IMR-90 (cell line): Measurements from ENCODE around the gene OR10A7. TPM values are rescaled to one million over a fixed set of nuclear protein-coding genes. Genes with fewer than 3 reads are reported as not detected.

Experiments
- ATAC-seq: fragments of 200-7000 bp; cut with Tn5 transposase; 2 replicates; pipeline ENCODE4 v1.9.1; 2020; ENCODE audit warnings: low read depth, mild to moderate bottlenecking, moderate library complexity
- BruUV-seq: library from RNA; stranded (reverse); fragments of 400-500 nt; replicated peaks from 2 replicates; lab custom pipeline; 2021; lab: Mats Ljungman, UMichigan
- CTCF ChIA-PET: fragments of 300-600 bp; formaldehyde crosslinking; extraction: SDS; loops from one replicate; lab custom pipeline; 2021; ENCODE audit warnings: antibody characterized with exemption; lab: Yijun Ruan, JAX
- POLR2A ChIA-PET: fragments of 300-600 bp; sonication (Branson Sonifier 250); formaldehyde crosslinking; loops from one replicate; lab custom pipeline; 2022; ENCODE audit warnings: antibody characterized with exemption; ENCODE audit not compliant: unreplicated experiment; lab: Charles Lee
- DNase-seq: peaks from one replicate; pipeline ENCODE4 v3.0.0; 2013
- H2AFZ ChIP-seq: replicated peaks from 2 replicates; pipeline ENCODE3; 2013; ENCODE audit warnings: low read length, mild to moderate bottlenecking; ENCODE audit not compliant: poor library complexity
- H2AK5ac ChIP-seq: 2 replicates; pipeline ENCODE4 v1.6.1; 2013; ENCODE audit warnings: low read depth, low read length, inconsistent platforms
- H2AK9ac ChIP-seq: replicated peaks from 2 replicates; pipeline ENCODE3; 2013; ENCODE audit warnings: mild to moderate bottlenecking, low read depth, low read length, moderate library complexity; ENCODE audit not compliant: poor library complexity
- H2BK120ac ChIP-seq: 2 replicates; pipeline ENCODE4 v1.6.1; 2013; ENCODE audit warnings: low read depth, low read length, inconsistent platforms
- H2BK15ac ChIP-seq: 3 replicates; pipeline ENCODE4 v1.6.1; 2013; ENCODE audit warnings: low read depth, low read length, inconsistent platforms
- H2BK20ac ChIP-seq: 2 replicates; pipeline ENCODE4 v1.6.1; 2013; ENCODE audit warnings: low read depth, mild to moderate bottlenecking, inconsistent platforms, low read length, moderate library complexity
- H2BK5ac ChIP-seq: 2 replicates; pipeline ENCODE4 v1.6.1; 2013; ENCODE audit warnings: mild to moderate bottlenecking, low read depth, low read length, inconsistent platforms; ENCODE audit not compliant: poor library complexity, severe bottlenecking
- H3K14ac ChIP-seq: replicated peaks from 2 replicates; pipeline ENCODE4 v1.6.1; 2013; ENCODE audit warnings: low read depth, low read length, inconsistent platforms
- H3K18ac ChIP-seq: 2 replicates; pipeline ENCODE4 v1.6.1; 2013; ENCODE audit warnings: low read depth, low read length, control low read depth
- H3K23ac ChIP-seq: 2 replicates; pipeline ENCODE4 v1.6.1; 2013; ENCODE audit warnings: low read depth, low read length, inconsistent platforms
- H3K27ac ChIP-seq: 2 replicates; pipeline ENCODE4 v1.5.1; 2013; ENCODE audit warnings: mild to moderate bottlenecking, control low read depth, low read length; ENCODE audit not compliant: insufficient read depth
- H3K27me3 ChIP-seq: 2 replicates; pipeline ENCODE4 v1.6.1; 2013; ENCODE audit warnings: low read length; ENCODE audit not compliant: control insufficient read depth, insufficient read depth
- H3K36me3 ChIP-seq: 2 replicates; pipeline ENCODE4 v1.6.1; 2013; ENCODE audit warnings: low read length, mixed read lengths; ENCODE audit not compliant: control insufficient read depth, insufficient read depth
- H3K4ac ChIP-seq: 2 replicates; pipeline ENCODE4 v1.6.1; 2013; ENCODE audit warnings: low read depth, low read length, inconsistent platforms
- H3K4me1 ChIP-seq: 2 replicates; pipeline ENCODE4 v1.6.1; 2013; ENCODE audit warnings: low read length, mixed read lengths; ENCODE audit not compliant: control insufficient read depth, insufficient read depth
- H3K4me2 ChIP-seq: 2 replicates; pipeline ENCODE4 v1.6.1; 2013; ENCODE audit warnings: low read depth, mild to moderate bottlenecking, control low read depth, low read length, moderate library complexity
- H3K4me3 ChIP-seq: 2 replicates; pipeline ENCODE4 v1.5.1; 2013; ENCODE audit warnings: low read depth, mild to moderate bottlenecking, control low read depth, low read length, moderate library complexity; ENCODE audit not compliant: insufficient read depth
- H3K56ac ChIP-seq: 2 replicates; pipeline ENCODE4 v1.6.1; 2013; ENCODE audit warnings: low read length, inconsistent platforms; ENCODE audit not compliant: insufficient read depth; ENCODE audit errors: extremely low read depth
- H3K79me1 ChIP-seq, 2 experiments: 2 replicates each; pipeline ENCODE4 v1.6.1; 2013; ENCODE audit warnings: low read length in 2 of 2, inconsistent platforms in 1 of 2, low read depth in 1 of 2
- H3K9ac ChIP-seq: 2 replicates; pipeline ENCODE4 v1.6.1; 2013; ENCODE audit warnings: low read depth, low read length, control low read depth
- H3K9me1 ChIP-seq: 2 replicates; pipeline ENCODE4 v1.6.1; 2013; ENCODE audit warnings: low read length, inconsistent platforms; ENCODE audit not compliant: insufficient read depth
- H3K9me3 ChIP-seq: 2 replicates; pipeline ENCODE4 v1.6.1; 2013; ENCODE audit warnings: low read length; ENCODE audit not compliant: control insufficient read depth, insufficient read depth
- H4K20me1 ChIP-seq: 2 replicates; pipeline ENCODE4 v1.6.1; 2013; ENCODE audit warnings: low read length, inconsistent platforms; ENCODE audit not compliant: insufficient read depth
- H4K5ac ChIP-seq: 2 replicates; pipeline ENCODE4 v1.6.1; 2013; ENCODE audit warnings: mild to moderate bottlenecking, low read depth, low read length, control low read depth
- H4K8ac ChIP-seq, 2 experiments: 2 replicates each; pipeline ENCODE4 v1.6.1; 2013; ENCODE audit warnings: low read depth in 2 of 2, low read length in 2 of 2, control low read depth in 1 of 2, inconsistent platforms in 1 of 2
- H4K91ac ChIP-seq: 2 replicates; pipeline ENCODE4 v1.6.1; 2013; ENCODE audit warnings: low read depth, low read length, inconsistent platforms; ENCODE audit not compliant: insufficient read depth
- BHLHE40 ChIP-seq: fragments of 150-350 bp; IDR thresholded peaks from 2 replicates; pipeline ENCODE4 v1.6.1; 2016; ENCODE audit warnings: mild to moderate bottlenecking, low read depth, low read length
- CEBPB ChIP-seq: IDR thresholded peaks from 2 replicates; pipeline ENCODE4 v1.6.1; 2012; ENCODE audit warnings: low read depth, low read length, improper control_type of control experiment
- CHD1 ChIP-seq: IDR thresholded peaks from 2 replicates; pipeline ENCODE4 v1.6.1; 2012; ENCODE audit warnings: low read depth, low read length, improper control_type of control experiment
- ELK1 ChIP-seq: fragments of 150-350 bp; IDR thresholded peaks from 2 replicates; pipeline ENCODE4 v1.6.1; 2016; ENCODE audit warnings: low read depth, mild to moderate bottlenecking, low read length, moderate library complexity, borderline replicate concordance
- FOS ChIP-seq: fragments of 150-350 bp; IDR thresholded peaks from 2 replicates; pipeline ENCODE4 v1.6.1; 2016; ENCODE audit warnings: low read depth, low read length
- MAFK ChIP-seq: IDR thresholded peaks from 2 replicates; pipeline ENCODE4 v1.6.1; 2012; ENCODE audit warnings: low read depth, low read length, improper control_type of control experiment
- MAZ ChIP-seq: IDR thresholded peaks from 2 replicates; pipeline ENCODE4 v1.6.1; 2012; ENCODE audit warnings: low read depth, mild to moderate bottlenecking, low read length, improper control_type of control experiment, moderate library complexity, borderline replicate concordance
- MXI1 ChIP-seq: IDR thresholded peaks from 2 replicates; pipeline ENCODE4 v1.6.1; 2012; ENCODE audit warnings: low read depth, mild to moderate bottlenecking, low read length, moderate library complexity, borderline replicate concordance
- NFE2L2 ChIP-seq: fragments of 150-350 bp; IDR thresholded peaks from 2 replicates; pipeline ENCODE4 v1.6.1; 2016; ENCODE audit warnings: low read depth, mild to moderate bottlenecking, low read length
- POLR2A ChIP-seq: IDR thresholded peaks from 2 replicates; pipeline ENCODE4 v1.6.1; 2012; ENCODE audit warnings: mild to moderate bottlenecking, low read depth, low read length
- RAD21 ChIP-seq: IDR thresholded peaks from 2 replicates; pipeline ENCODE4 v1.6.1; 2012; ENCODE audit warnings: low read length, improper control_type of control experiment
- RCOR1 ChIP-seq: IDR thresholded peaks from 2 replicates; pipeline ENCODE4 v1.6.1; 2012; ENCODE audit warnings: mild to moderate bottlenecking, low read length, improper control_type of control experiment; ENCODE audit not compliant: insufficient replicate concordance
- RFX5 ChIP-seq: IDR thresholded peaks from 2 replicates; pipeline ENCODE4 v1.8.0; 2012; ENCODE audit warnings: low read depth, mild to moderate bottlenecking, low read length, moderate library complexity
- SMC3 ChIP-seq: fragments of 150-350 bp; IDR thresholded peaks from 2 replicates; pipeline ENCODE4 v1.6.1; 2016; ENCODE audit warnings: low read depth, mild to moderate bottlenecking, antibody characterized with exemption, low read length, moderate library complexity
- USF2 ChIP-seq: fragments of 150-350 bp; IDR thresholded peaks from 2 replicates; pipeline ENCODE4 v1.6.1; 2017; ENCODE audit warnings: mild to moderate bottlenecking, antibody characterized with exemption, low read length, low read depth
- dilution Hi-C: fragments of 300-500 bp; cut with HindIII; formaldehyde crosslinking; loops from one replicate; pipeline ENCODE4 v1.14.3; 2018; ENCODE audit warnings: low sequenced_read_pairs; ENCODE audit not compliant: unreplicated experiment
- in situ Hi-C: fragments of 300-500 bp; cut with MboI; formaldehyde crosslinking; loops from 3 replicates; pipeline ENCODE4 v1.14.3; 2019; ENCODE audit warnings: low sequenced_read_pairs, inconsistent platforms, mixed read lengths
- intact Hi-C: fragments of 100-400 bp; cut with micrococcal nuclease; formaldehyde crosslinking; loops from 2 replicates; pipeline ENCODE4 v1.10.0; 2022
- polyA plus RNA-seq, 3 experiments: library from polyadenylated mRNA; depleted of rRNA; stranded (reverse); fragments of >200 nt; gene quantifications; 2 replicates each; pipeline ENCODE4 v1.2.3, GENCODE V29; 2012; ENCODE audit warnings: low replicate concordance in 1 of 3
- total RNA-seq: library from RNA; depleted of rRNA; stranded (reverse); fragments of >200 nt; gene quantifications from 2 replicates; pipeline ENCODE4 v1.2.3, GENCODE V29; 2012
- TF ChIP-seq, protein P1 (sequence below): conservative IDR thresholded peaks from 2 replicates; pipeline ENCODE4 v1.5.1; 2012; ENCODE audit warnings: mild to moderate bottlenecking, low read depth, low read length, improper control_type of control experiment

The OR10A7 gene
- total and polyA plus RNA-seq, 2 of the 4 experiments (the other 2 are of a cell fraction) = not detected

GRCh38 chr12:55253281-55253680, 32.5 kb downstream of the OR10A7 start:
- H4K20me1 ChIP-seq = no peaks in the 10 kb centered on the region
- no peak overlapping the region for H2BK5ac ChIP-seq
- no peaks in the 10 kb centered on the region for H3K9me3 ChIP-seq
- no peaks in the 10 kb centered on the region for H3K9me1 ChIP-seq
- H2AK5ac ChIP-seq = no peak overlapping the region
- H3K9ac ChIP-seq = no peak overlapping the region
- no peak overlapping the region for H2AK9ac ChIP-seq
- no peak for ATAC-seq
- no peak overlapping the region for H3K4me3 ChIP-seq
- ChIA-PET POLR2A (no interaction called here), CTCF (no interaction called here)
- no peak overlapping the region for H2BK120ac ChIP-seq
- intact Hi-C loops = no loop called here
- dilution Hi-C loops = no loop called here
- no peak overlapping the region for H3K4me2 ChIP-seq
- in situ Hi-C loops = no loop called here
- no peak overlapping the region for H3K18ac ChIP-seq
- no peak overlapping the region for H3K4ac ChIP-seq
- no peak overlapping the region for H4K8ac ChIP-seq
- no peaks in the 10 kb centered on the region for H3K36me3 ChIP-seq
- TF ChIP-seq MAZ (no peak), CEBPB (no peak), ELK1 (no peak), POLR2A (no peak), MAFK (no peak), USF2 (no peak), FOS (no peak), RFX5 (no peak), RAD21 (no peak), MXI1 (no peak), SMC3 (no peak), CHD1 (no peak), NFE2L2 (no peak), BHLHE40 (no peak), RCOR1 (no peak)
- TF ChIP-seq, protein P1, sequence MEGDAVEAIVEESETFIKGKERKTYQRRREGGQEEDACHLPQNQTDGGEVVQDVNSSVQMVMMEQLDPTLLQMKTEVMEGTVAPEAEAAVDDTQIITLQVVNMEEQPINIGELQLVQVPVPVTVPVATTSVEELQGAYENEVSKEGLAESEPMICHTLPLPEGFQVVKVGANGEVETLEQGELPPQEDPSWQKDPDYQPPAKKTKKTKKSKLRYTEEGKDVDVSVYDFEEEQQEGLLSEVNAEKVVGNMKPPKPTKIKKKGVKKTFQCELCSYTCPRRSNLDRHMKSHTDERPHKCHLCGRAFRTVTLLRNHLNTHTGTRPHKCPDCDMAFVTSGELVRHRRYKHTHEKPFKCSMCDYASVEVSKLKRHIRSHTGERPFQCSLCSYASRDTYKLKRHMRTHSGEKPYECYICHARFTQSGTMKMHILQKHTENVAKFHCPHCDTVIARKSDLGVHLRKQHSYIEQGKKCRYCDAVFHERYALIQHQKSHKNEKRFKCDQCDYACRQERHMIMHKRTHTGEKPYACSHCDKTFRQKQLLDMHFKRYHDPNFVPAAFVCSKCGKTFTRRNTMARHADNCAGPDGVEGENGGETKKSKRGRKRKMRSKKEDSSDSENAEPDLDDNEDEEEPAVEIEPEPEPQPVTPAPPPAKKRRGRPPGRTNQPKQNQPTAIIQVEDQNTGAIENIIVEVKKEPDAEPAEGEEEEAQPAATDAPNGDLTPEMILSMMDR = no peak
- H3K23ac ChIP-seq = no peak overlapping the region
- no peaks in the 10 kb centered on the region for H3K79me1 ChIP-seq
- DNase-seq = no peak
- H3K27ac ChIP-seq = no peak overlapping the region
- H2AFZ ChIP-seq = no peak overlapping the region
- no peak overlapping the region for H2BK15ac ChIP-seq
- no peak overlapping the region for H4K5ac ChIP-seq
- H3K4me1 ChIP-seq = no peaks in the 10 kb centered on the region
- no peak overlapping the region for H4K91ac ChIP-seq
- no peak overlapping the region for H2BK20ac ChIP-seq
- H3K14ac ChIP-seq = no peak overlapping the region
- no peaks in the 10 kb centered on the region for H3K27me3 ChIP-seq
- BruUV-seq = no TSS peak
- no peak overlapping the region for H3K56ac ChIP-seq
